ENCODE results near the gene RBM14. TPM values are rescaled to one million over a fixed set of nuclear protein-coding genes. Genes with fewer than 3 reads are reported as not detected.

The RBM14 gene
- total RNA-seq, 2 experiments from 2014 or later, result 239 to 250 TPM

DNA sequence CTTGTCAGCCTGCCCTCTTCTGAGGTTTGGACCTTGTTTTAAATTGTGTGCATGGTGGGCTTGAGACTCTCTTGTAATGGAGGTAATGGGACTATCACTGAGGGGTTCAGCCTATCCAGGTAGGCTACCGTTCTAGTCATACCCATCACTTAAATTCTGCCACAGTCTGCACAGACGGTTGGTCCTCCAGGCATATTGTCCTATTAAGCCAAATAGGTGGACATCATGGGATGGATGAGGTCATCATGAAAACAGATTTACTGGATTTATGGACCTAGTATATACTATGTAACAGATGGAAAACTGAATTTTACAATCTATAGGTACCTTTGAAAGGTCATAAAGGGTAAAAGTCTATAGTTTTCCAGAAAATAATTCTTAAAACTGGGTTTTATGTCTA, 12.9 kb downstream of the RBM14 start:
- H3K4me3 Mint-ChIP-seq, result no peak overlapping the region
- CTCF ChIA-PET, result no interaction called here

DNA sequence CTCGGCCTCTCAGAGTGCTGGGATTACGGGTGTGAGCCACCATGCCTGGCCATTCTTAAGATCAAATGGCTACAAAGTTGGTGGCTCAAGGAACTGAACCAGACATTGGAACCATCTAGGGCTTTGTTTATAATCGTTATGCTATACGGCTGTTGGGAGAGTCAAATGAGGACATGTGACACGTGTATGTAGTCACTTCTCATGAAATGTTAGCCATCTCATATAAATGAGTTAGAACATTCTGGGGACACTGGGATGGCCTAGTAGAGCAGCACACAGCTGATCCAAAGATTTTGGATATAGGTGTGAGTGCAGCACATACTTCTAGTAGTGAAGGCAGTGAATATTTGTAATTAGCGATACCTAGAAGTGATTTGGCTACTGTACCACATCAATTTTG, 15.5 kb downstream of the RBM14 start:
- peaks cover 75% of the 10 kb centered on the region for H3K36me3 Mint-ChIP-seq (ENCODE audit: low read depth)
- no peaks in the 10 kb centered on the region for H3K9me3 ChIP-seq (ENCODE audit: control insufficient read depth in 1 of 2, insufficient read depth in 1 of 2, low read length in 2 of 2)
- ChIA-PET CTCF (interaction anchor here (1.7 kb wide), 1 partner anchor 47 kb away, joined by 5 read pairs; no protein-coding TSS in a partner anchor), POLR2A (interaction anchor here (0.6 to 15.8 kb wide), 3 partner anchors 8 to 15 kb away, joined by 3 to 511 read pairs (median 5); partner anchors contain the start of gene RBM14)
- peaks cover 44% of the 10 kb centered on the region for H3K4me1 ChIP-seq (ENCODE audit: insufficient read depth, low read length)
- no peak overlapping the region for H3K4me3 Mint-ChIP-seq
- H3K27me3 Mint-ChIP-seq, result no peaks in the 10 kb centered on the region
- ATAC-seq (ENCODE audit: poor library complexity) (no peak), DNase-seq (no peak)
- H3K27ac ChIP-seq (ENCODE audit: low read depth in 1 of 2, low read length in 2 of 2), result no peak overlapping the region
- no peaks in the 10 kb centered on the region for H3K9me3 Mint-ChIP-seq
- H3K4me1 Mint-ChIP-seq (ENCODE audit: low read depth), result peaks cover 55% of the 10 kb centered on the region
- H3K36me3 ChIP-seq (ENCODE audit: insufficient read depth, low read length), result peaks cover 42% of the 10 kb centered on the region
- no peak overlapping the region for H3K27ac Mint-ChIP-seq
- no peaks in the 10 kb centered on the region for H3K27me3 ChIP-seq (ENCODE audit: control insufficient read depth in 1 of 2, insufficient read depth in 2 of 2, low read length in 2 of 2)
- TF ChIP-seq, protein P1, sequence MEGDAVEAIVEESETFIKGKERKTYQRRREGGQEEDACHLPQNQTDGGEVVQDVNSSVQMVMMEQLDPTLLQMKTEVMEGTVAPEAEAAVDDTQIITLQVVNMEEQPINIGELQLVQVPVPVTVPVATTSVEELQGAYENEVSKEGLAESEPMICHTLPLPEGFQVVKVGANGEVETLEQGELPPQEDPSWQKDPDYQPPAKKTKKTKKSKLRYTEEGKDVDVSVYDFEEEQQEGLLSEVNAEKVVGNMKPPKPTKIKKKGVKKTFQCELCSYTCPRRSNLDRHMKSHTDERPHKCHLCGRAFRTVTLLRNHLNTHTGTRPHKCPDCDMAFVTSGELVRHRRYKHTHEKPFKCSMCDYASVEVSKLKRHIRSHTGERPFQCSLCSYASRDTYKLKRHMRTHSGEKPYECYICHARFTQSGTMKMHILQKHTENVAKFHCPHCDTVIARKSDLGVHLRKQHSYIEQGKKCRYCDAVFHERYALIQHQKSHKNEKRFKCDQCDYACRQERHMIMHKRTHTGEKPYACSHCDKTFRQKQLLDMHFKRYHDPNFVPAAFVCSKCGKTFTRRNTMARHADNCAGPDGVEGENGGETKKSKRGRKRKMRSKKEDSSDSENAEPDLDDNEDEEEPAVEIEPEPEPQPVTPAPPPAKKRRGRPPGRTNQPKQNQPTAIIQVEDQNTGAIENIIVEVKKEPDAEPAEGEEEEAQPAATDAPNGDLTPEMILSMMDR (IDR thresholded peaks at IDR 0.05), result no peak
- intact Hi-C loops (cut with DNase I, micrococcal nuclease), result no loop called here
- H3K4me3 ChIP-seq (ENCODE audit: low read length), result no peak overlapping the region

More for the DNA sequence above, 12.9 kb downstream of the RBM14 start:
- intact Hi-C loops (cut with DNase I, micrococcal nuclease), result no loop called here
- ATAC-seq (ENCODE audit: poor library complexity) (no peak), DNase-seq (no peak)
- Histone ChIP-seq H3K27me3 (ENCODE audit: control insufficient read depth in 1 of 2, insufficient read depth in 2 of 2, low read length in 2 of 2) (no peaks in the 10 kb centered on the region), H3K9me3 (ENCODE audit: control insufficient read depth in 1 of 2, insufficient read depth in 1 of 2, low read length in 2 of 2) (no peaks in the 10 kb centered on the region), H3K4me3 (ENCODE audit: low read length) (no peak overlapping the region), H3K27ac (ENCODE audit: low read depth in 1 of 2, low read length in 2 of 2) (no peak overlapping the region), H3K4me1 (ENCODE audit: insufficient read depth, low read length) (peaks cover 57% of the 10 kb centered on the region), H3K36me3 (ENCODE audit: insufficient read depth, low read length) (peaks cover 65% of the 10 kb centered on the region)
- TF ChIP-seq, protein P1 (IDR thresholded peaks at IDR 0.05), result no peak
- H3K27me3 Mint-ChIP-seq, result no peaks in the 10 kb centered on the region
- H3K27ac Mint-ChIP-seq, result no peak overlapping the region
- POLR2A ChIA-PET, result interaction anchor here (0.7 to 16.0 kb wide), 2 partner anchors 10 to 13 kb away, joined by 5 to 511 read pairs; partner anchors contain the start of genes RBM14 and RBM4
- H3K36me3 Mint-ChIP-seq (ENCODE audit: low read depth), result peaks cover 87% of the 10 kb centered on the region
- H3K4me1 Mint-ChIP-seq (ENCODE audit: low read depth), result peaks cover 59% of the 10 kb centered on the region
- H3K9me3 Mint-ChIP-seq, result no peaks in the 10 kb centered on the region

DNA sequence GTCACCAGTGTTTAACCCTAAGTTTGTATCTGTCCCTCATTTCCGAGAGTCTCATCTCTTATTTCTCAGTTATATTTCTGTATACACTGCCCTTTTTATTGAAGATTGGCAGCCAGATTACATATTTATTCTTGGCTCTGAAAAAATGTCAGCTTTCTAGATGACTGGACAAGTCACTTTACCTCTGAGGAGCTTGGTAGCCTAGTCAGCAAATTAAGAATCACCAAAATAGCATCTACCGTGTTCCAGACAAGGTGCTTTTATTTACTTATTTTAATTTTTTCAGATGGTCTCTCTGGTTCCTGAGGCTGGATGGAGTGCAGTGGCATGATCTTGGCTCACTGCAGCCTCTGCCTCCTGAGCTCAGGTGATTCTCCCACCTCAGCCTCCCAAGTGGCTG, 16.5 kb downstream of the RBM14 start:
- H3K27ac ChIP-seq (ENCODE audit: low read depth in 1 of 2, low read length in 2 of 2), result no peak overlapping the region
- H3K36me3 ChIP-seq (ENCODE audit: insufficient read depth, low read length), result peaks cover 32% of the 10 kb centered on the region
- H3K4me3 ChIP-seq (ENCODE audit: low read length), result no peak overlapping the region
- POLR2A ChIA-PET, result interaction anchor here (15.8 kb wide), 1 partner anchor 10 kb away, joined by 511 read pairs; the partner anchor contains the start of gene RBM14
- Mint-ChIP-seq H3K27ac (no peak overlapping the region), H3K27me3 (no peaks in the 10 kb centered on the region), H3K36me3 (ENCODE audit: low read depth) (peaks cover 67% of the 10 kb centered on the region), H3K4me1 (ENCODE audit: low read depth) (peaks cover 52% of the 10 kb centered on the region), H3K4me3 (no peak overlapping the region), H3K9me3 (no peaks in the 10 kb centered on the region)
- no peaks in the 10 kb centered on the region for H3K9me3 ChIP-seq (ENCODE audit: control insufficient read depth in 1 of 2, insufficient read depth in 1 of 2, low read length in 2 of 2)
- H3K27me3 ChIP-seq (ENCODE audit: control insufficient read depth in 1 of 2, insufficient read depth in 2 of 2, low read length in 2 of 2), result no peaks in the 10 kb centered on the region
- intact Hi-C loops (cut with DNase I, micrococcal nuclease), result no loop called here
- DNase-seq, result no peak
- TF ChIP-seq, protein P1 (IDR thresholded peaks at IDR 0.05), result no peak
- H3K4me1 ChIP-seq (ENCODE audit: insufficient read depth, low read length), result peaks cover 45% of the 10 kb centered on the region
- ATAC-seq (ENCODE audit: poor library complexity), result no peak
- CTCF ChIA-PET, result interaction anchor here (1.7 kb wide), 1 partner anchor 40 kb away, joined by 4 read pairs; the partner anchor contains the start of genes CCDC87 and CCS

Data from CD4-positive, alpha-beta T cell (primary cell).